GM12878 (cell line): ENCODE data around the gene CWC25. TPM values are rescaled to one million over a fixed set of nuclear protein-coding genes. Genes with fewer than 3 reads are reported as not detected.
A peak's percentile ranks its signal among the peaks of the same experiment; 100 is the strongest.

Experiments used
- ATAC-seq: fragments of 200-7000 bp; cut with Tn5 transposase; 3 replicates; pipeline ENCODE4 v1.9.1; 2020; ENCODE audit warnings: mild to moderate bottlenecking, moderate library complexity
- BruUV-seq: library from RNA; stranded (reverse); fragments of 400-500 nt; replicated peaks from 2 replicates; lab custom pipeline; 2021; lab: Mats Ljungman, UMichigan
- CTCF ChIA-PET: fragments of 300-600 bp; sonication (Branson Sonifier 250); formaldehyde crosslinking; extraction: SDS; loops from one replicate; lab custom pipeline; 2021; ENCODE audit warnings: inconsistent platforms; lab: Yijun Ruan, JAX
- POLR2A ChIA-PET: fragments of 350-600 bp; formaldehyde crosslinking; extraction: SDS; loops from one replicate; lab custom pipeline; 2021; ENCODE audit warnings: inconsistent platforms; lab: Charles Lee
- RAD21 ChIA-PET: fragments of 300-600 bp; sonication (Branson Sonifier 250); formaldehyde crosslinking; loops from one replicate; lab custom pipeline; 2023; ENCODE audit warnings: antibody characterized with exemption; ENCODE audit not compliant: unreplicated experiment; lab: Charles Lee
- SMC1A ChIA-PET: fragments of 300-600 bp; sonication (Branson Sonifier 250); formaldehyde crosslinking; loops from one replicate; lab custom pipeline; 2023; ENCODE audit not compliant: unreplicated experiment, uncharacterized antibody; lab: Charles Lee
- DNase-seq: peaks from one replicate; pipeline ENCODE4 v3.0.0-alpha.2; 2011; ENCODE audit warnings: low read depth, low spot score
- FAIRE-seq: peaks from 3 replicates; lab custom pipeline; 2011; peaks lifted over from hg19 to GRCh38; lab: Jason Lieb, UNC
- H2AFZ ChIP-seq: 2 replicates; pipeline ENCODE4 v1.6.0; 2011; ENCODE audit warnings: low read depth, low read length, control low read depth; ENCODE audit not compliant: control insufficient read depth
- H3K27ac ChIP-seq: 2 replicates; pipeline ENCODE4 v1.5.1; 2011; ENCODE audit warnings: control low read depth; ENCODE audit not compliant: control insufficient read depth, insufficient read depth
- H3K27me3 ChIP-seq, 2 experiments: replicated peaks in 1 of 2; 2 replicates each; pipeline versions ENCODE4 v1.6.0 to v1.6.1; 2011; ENCODE audit warnings: low read length in 1 of 2; ENCODE audit not compliant: control insufficient read depth in 2 of 2, insufficient read depth in 2 of 2
- H3K36me3 ChIP-seq, 2 experiments: 2 replicates each; pipeline ENCODE4 v1.5.1; 2011; ENCODE audit warnings: low read length in 1 of 2; ENCODE audit not compliant: control insufficient read depth in 2 of 2, insufficient read depth in 2 of 2
- H3K4me1 ChIP-seq: 2 replicates; pipeline ENCODE4 v1.6.1; 2011; ENCODE audit warnings: mild to moderate bottlenecking, low read length, moderate library complexity, mixed read lengths; ENCODE audit not compliant: control insufficient read depth, insufficient read depth
- H3K4me2 ChIP-seq: 2 replicates; pipeline ENCODE4 v1.6.0; 2011; ENCODE audit warnings: control low read depth; ENCODE audit not compliant: control insufficient read depth, insufficient read depth
- H3K4me3 ChIP-seq: fragments of 200-600 bp; sonication (generic); 2 replicates; pipeline ENCODE4 v1.5.1; 2016
- H3K79me2 ChIP-seq: 2 replicates; pipeline ENCODE4 v1.6.0; 2011; ENCODE audit warnings: low read length; ENCODE audit not compliant: control insufficient read depth, insufficient read depth
- H3K9ac ChIP-seq: 2 replicates; pipeline ENCODE4 v1.8.0; 2011; ENCODE audit warnings: low read length, control low read depth, mixed read lengths; ENCODE audit not compliant: control insufficient read depth, insufficient read depth
- H3K9me3 ChIP-seq: replicated peaks from 3 replicates; pipeline ENCODE4 v1.5.1; 2011; ENCODE audit warnings: mild to moderate bottlenecking, low read length; ENCODE audit not compliant: control insufficient read depth, insufficient read depth
- H4K20me1 ChIP-seq: 2 replicates; pipeline ENCODE4 v1.6.0; 2011; ENCODE audit not compliant: control insufficient read depth, insufficient read depth
- HCFC1 ChIP-seq: fragments of 150-350 bp; IDR thresholded peaks from 2 replicates; pipeline ENCODE4 v1.6.1; 2014; ENCODE audit warnings: low read length
- JUNB ChIP-seq: IDR thresholded peaks from 2 replicates; pipeline ENCODE4 v1.6.1; 2016; ENCODE audit warnings: antibody characterized with exemption, mild to moderate bottlenecking
- MEF2B ChIP-seq: fragments of 450-650 bp; IDR thresholded peaks from 2 replicates; pipeline ENCODE4 v1.6.1; 2018; ENCODE audit warnings: mild to moderate bottlenecking, moderate library complexity; ENCODE audit not compliant: partially characterized antibody, poor library complexity, severe bottlenecking
- MYC ChIP-seq: IDR thresholded peaks from 2 replicates; pipeline ENCODE4 v1.6.1; 2011; ENCODE audit warnings: mild to moderate bottlenecking, low read length, moderate library complexity, inconsistent platforms; ENCODE audit not compliant: insufficient read depth, insufficient replicate concordance, insufficient read length, severe bottlenecking
- SREBF2 ChIP-seq: IDR thresholded peaks from 2 replicates; pipeline ENCODE4 v1.6.1; 2012; ENCODE audit warnings: mild to moderate bottlenecking, low read length
- ZBTB11 ChIP-seq: fragments of 450-650 bp; formaldehyde crosslinking; IDR thresholded peaks from 2 replicates; pipeline ENCODE4 v1.5.0; 2022; ENCODE audit warnings: mild to moderate bottlenecking, missing genetic modification characterization
- ZNF622 ChIP-seq: fragments of 450-650 bp; IDR thresholded peaks from 2 replicates; pipeline ENCODE4 v1.6.1; 2017; ENCODE audit warnings: mild to moderate bottlenecking, inconsistent platforms
- WGBS: methylation state at CpG from one replicate; pipeline ENCODE4 v1.1.6; 2016; ENCODE audit warnings: low lambda C conversion rate; ENCODE audit not compliant: insufficient replicate concordance, insufficient coverage; ENCODE audit errors: missing lambda C conversion rate; 5-methylcytosine and 5-hydroxymethylcytosine counted together
- in situ Hi-C: fragments of 300-500 bp; cut with MboI; formaldehyde crosslinking; loops from 9 replicates; pipeline ENCODE4 v1.14.3; 2018; ENCODE audit warnings: mixed read lengths
- intact Hi-C: fragments of 100-400 bp; cut with micrococcal nuclease; formaldehyde crosslinking; loops from one replicate; pipeline ENCODE4 v1.14.2; 2022; ENCODE audit not compliant: unreplicated experiment
- polyA plus RNA-seq, 11 experiments: library from polyadenylated mRNA; depleted of rRNA in 4 of 11; unstranded in 6 of 11; stranded (reverse) in 5 of 11; fragments of >200 nt; fragmentation: Nextera tagmentation in 4 of 11; fragmentation: Illumina TruSeq in 1 of 11; extraction: Ambion mirVana in 4 of 11; extraction: Trizol in 1 of 11; gene quantifications; 1 replicate in 1 of 11; 2 replicates in 10 of 11; pipeline versions ENCODE4 v1.2.1 to v1.2.3, GENCODE V29; 2011 to 2016; ENCODE audit warnings: inconsistent platforms in 2 of 11, missing spikeins in 2 of 11, low read depth in 1 of 11
- total RNA-seq, 4 experiments: library from RNA; depleted of rRNA in 3 of 4; stranded (reverse); fragments of >200 nt in 3 of 4; fragmentation: Illumina TruSeq in 1 of 4; extraction: Trizol in 1 of 4; gene quantifications; 2 replicates each; pipeline versions ENCODE4 v1.2.1 to v1.2.3, GENCODE V29; 2013 to 2021

Gene CWC25
- total and polyA plus RNA-seq, 10 of the 15 experiments (the other 5 are each of a cell fraction or from before 2014, with no cell fraction given): 14.7 to 29.7 (median 22.9) TPM

- no TSS peak for BruUV-seq
- intact Hi-C loops: loop anchor here (10.0 kb wide), 1 partner anchor 111 kb away; no protein-coding TSS in a partner anchor
- Histone ChIP-seq H3K9ac (peak overlapping the region; percentile 28; the same call in 1 of the 2 replicates), H3K79me2 (peaks cover 71% of the 10 kb centered on the region), H2AFZ (no peak overlapping the region), H3K27me3 (no peaks in the 10 kb centered on the region), H4K20me1 (peaks cover 10% of the 10 kb centered on the region; the same call in 1 of the 2 replicates), H3K4me3 (0 out of 2 replicates have a peak overlapping the region, but pooled peaks have one; percentile 26), H3K27ac (no peak overlapping the region), H3K4me2 (peak overlapping the region; percentile 31; the same call in 1 of the 2 replicates), H3K36me3 (peaks cover 2 to 18% of the 10 kb centered on the region in 2 experiments; a peak in 3 of 4 replicates), H3K4me1 (peaks cover 25% of the 10 kb centered on the region), H3K9me3 (no peaks in the 10 kb centered on the region)
- RAD21 ChIA-PET: interaction anchor here (0.6 to 2.8 kb wide), 5 partner anchors 24 to 626 kb away, joined by 3 to 7 read pairs (median 3); partner anchors contain the start of gene LASP1NB
- POLR2A ChIA-PET: interaction anchor here (0.6 kb wide), 1 partner anchor 26 kb away, joined by 7 read pairs; no protein-coding TSS in a partner anchor
- TF ChIP-seq HCFC1: no peak
- no peak for FAIRE-seq
- in situ Hi-C loops: no loop called here
- SMC1A ChIA-PET: interaction anchor here (0.8 to 3.3 kb wide), 8 partner anchors 8 to 197 kb away, joined by 3 to 31 read pairs (median 4); partner anchors contain the start of gene CWC25
- no peak for ATAC-seq
- no peak for DNase-seq
- WGBS: 73% methylated on average over 9 of the region's 9 CpGs
- CTCF ChIA-PET: interaction anchor here (0.5 to 4.6 kb wide), 4 partner anchors 11 to 119 kb away, joined by 3 to 59 read pairs (median 3); no protein-coding TSS in a partner anchor
Observed at GRCh38 chr17:38873640-38874380, 48.7 kb upstream of the CWC25 start.

- peaks cover 0 to 11% of the 10 kb centered on the region in 2 experiments; a peak in 2 of 4 replicates for H3K36me3 ChIP-seq
- ATAC-seq (no peak), FAIRE-seq (no peak), DNase-seq (no peak)
- peak overlapping the region; percentile 95 for H3K4me2 ChIP-seq
- no TSS peak for BruUV-seq
- ChIA-PET POLR2A (interaction anchor here (0.5 to 6.3 kb wide), 4 partner anchors 19 to 903 kb away, joined by 3 to 61 read pairs (median 4); partner anchors contain the start of gene RPL23), CTCF (interaction anchor here (0.7 to 5.4 kb wide), 11 partner anchors 8 to 366 kb away, joined by 3 to 59 read pairs (median 5); partner anchors contain the start of genes LASP1NB and PLXDC1), SMC1A (interaction anchor here (0.8 to 4.7 kb wide), 12 partner anchors 9 to 281 kb away, joined by 3 to 31 read pairs (median 4); partner anchors contain the start of genes CWC25 and LASP1NB), RAD21 (interaction anchor here (0.6 to 4.9 kb wide), 7 partner anchors 25 to 359 kb away, joined by 3 to 33 read pairs (median 5); partner anchors contain the start of gene LASP1NB)
- H4K20me1 ChIP-seq: peaks cover 10% of the 10 kb centered on the region; the same call in 1 of the 2 replicates
- intact Hi-C loops: loop anchor here (10.0 kb wide), 1 partner anchor 112 kb away; no protein-coding TSS in a partner anchor
- WGBS: 65% methylated on average over 9 of the region's 9 CpGs
- in situ Hi-C loops: no loop called here
- peaks cover 70% of the 10 kb centered on the region for H3K79me2 ChIP-seq
- H2AFZ ChIP-seq: no peak overlapping the region
- peak overlapping the region; percentile 88; the same call in 1 of the 2 replicates for H3K9ac ChIP-seq
- H3K27me3 ChIP-seq: no peaks in the 10 kb centered on the region
- H3K27ac ChIP-seq: peak overlapping the region; percentile 80; the same call in 1 of the 2 replicates
- H3K4me3 ChIP-seq: peak overlapping the region; percentile 99; the same call in 1 of the 2 replicates
- H3K9me3 ChIP-seq: no peaks in the 10 kb centered on the region
- peaks cover 29% of the 10 kb centered on the region for H3K4me1 ChIP-seq
- no peak for TF ChIP-seq SREBF2
- TF ChIP-seq ZBTB11 (CRISPR knock-in tag): no peak
- no peak for TF ChIP-seq JUNB
- TF ChIP-seq MEF2B: no peak
- TF ChIP-seq MYC: no peak
- TF ChIP-seq ZNF622: no peak
Observed at GRCh38 chr17:38872671-38873385, 47.7 kb upstream of the CWC25 start.
